Retinal pigment epithelial cell (primary cell): ENCODE measurements around the gene MYF6.

Source experiments
- DNase-seq: peaks from one replicate; pipeline ENCODE4 v3.0.0-alpha.2; 2010; ENCODE audit warnings: low read depth
- H3K4me3 ChIP-seq: 2 replicates; pipeline ENCODE4 v1.5.1; 2011; ENCODE audit warnings: mild to moderate bottlenecking, low read length, control low read depth, moderate library complexity
- CTCF ChIP-seq: conservative IDR thresholded peaks from 2 replicates; pipeline ENCODE4 v1.5.1; 2011; ENCODE audit warnings: low read depth, low read length, control low read depth, inconsistent platforms

MYF6 gene

GRCh38 chr12:80697270-80697887, 10.1 kb upstream of the MYF6 start:
- no peak for TF ChIP-seq CTCF
- no peak for DNase-seq
- H3K4me3 ChIP-seq, result no peak overlapping the region

- H3K4me3 ChIP-seq, result no peak overlapping the region
- TF ChIP-seq CTCF, result no peak
- no peak for DNase-seq
These were observed 9.2 kb upstream of the MYF6 start for GRCh38 chr12:80698256-80698655.

GRCh38 chr12:80698847-80699542, 8.4 kb upstream of the MYF6 start:
- TF ChIP-seq CTCF, result no peak
- no peak overlapping the region for H3K4me3 ChIP-seq
- no peak for DNase-seq

- no peak overlapping the region for H3K4me3 ChIP-seq
- no peak for DNase-seq
- TF ChIP-seq CTCF, result no peak
These were observed 7.1 kb upstream of the MYF6 start for GRCh38 chr12:80700327-80700726.

GRCh38 chr12:80701388-80701787, 6.0 kb upstream of the MYF6 start:
- DNase-seq, result no peak
- H3K4me3 ChIP-seq, result no peak overlapping the region
- TF ChIP-seq CTCF, result no peak

GRCh38 chr12:80702889-80703805, 4.3 kb upstream of the MYF6 start:
- TF ChIP-seq CTCF, result no peak
- H3K4me3 ChIP-seq, result no peak overlapping the region

More at GRCh38 chr12:80702889-80703805, 4.3 kb upstream of the MYF6 start:
- no peak for DNase-seq
